Esophagus (tissue), 2 donors: Measurements from ENCODE around the gene TTPAL. TPM values are rescaled to one million over a fixed set of nuclear protein-coding genes. Genes with fewer than 3 reads are reported as not detected.
A peak's percentile ranks its signal among the peaks of the same experiment; 100 is the strongest.

ENCODE experiments used
- H3K27ac ChIP-seq, 2 donors: one replicate each; pipeline ENCODE4 v1.5.1; 2013; ENCODE audit warnings: low read depth in 2 of 2, mild to moderate bottlenecking in 2 of 2, inconsistent platforms in 1 of 2, low read length in 1 of 2, moderate library complexity in 1 of 2
- H3K27me3 ChIP-seq, 2 donors: one replicate each; pipeline ENCODE4 v1.6.1; 2013; ENCODE audit warnings: low read length in 2 of 2, control low read depth in 1 of 2, mild to moderate bottlenecking in 1 of 2; ENCODE audit not compliant: insufficient read depth in 2 of 2, control insufficient read depth in 1 of 2
- H3K36me3 ChIP-seq, 2 donors: one replicate each; pipeline ENCODE4 v1.6.1; 2013; ENCODE audit warnings: low read length in 1 of 2; ENCODE audit not compliant: control insufficient read depth in 2 of 2, insufficient read depth in 2 of 2
- H3K4me1 ChIP-seq, 2 donors: one replicate each; pipeline ENCODE4 v1.6.1; 2013; ENCODE audit warnings: low read length in 1 of 2; ENCODE audit not compliant: control insufficient read depth in 2 of 2, insufficient read depth in 2 of 2
- H3K4me3 ChIP-seq, 2 donors: one replicate each; pipeline ENCODE4 v1.5.1; 2013; ENCODE audit warnings: low read length in 2 of 2, mild to moderate bottlenecking in 2 of 2, low read depth in 1 of 2, moderate library complexity in 1 of 2
- H3K9me3 ChIP-seq, 2 donors: one replicate each; pipeline ENCODE4 v1.6.1; 2013; ENCODE audit warnings: mild to moderate bottlenecking in 2 of 2, low read depth in 1 of 2, low read length in 1 of 2, moderate library complexity in 1 of 2; ENCODE audit not compliant: control insufficient read depth in 2 of 2, insufficient read depth in 1 of 2
- WGBS, 2 donors: extraction: QIAGEN DNeasy Blood & Tissue Kit; methylation state at CpG; one replicate each; pipeline ENCODE4 v1.1.7; 2013; 5-methylcytosine and 5-hydroxymethylcytosine counted together
- polyA plus RNA-seq, 2 donors: library from polyadenylated mRNA; stranded (reverse); fragments of 200-250 nt; gene quantifications; one replicate each; pipeline ENCODE4 v1.2.3, GENCODE V29; 2013
- donor health status: healthy with polysubstance abuse.
- donor health status: Bipolar disorder and iron deficiency.

The TTPAL gene
- polyA plus RNA-seq, 2 donors: 3.1 to 5.0 TPM

GRCh38 chr20:44509762-44510161 is 34.1 kb downstream of the TTPAL start:
- H3K9me3 ChIP-seq: no peaks in the 10 kb centered on the region
- H3K4me3 ChIP-seq: no peak overlapping the region
- no peak overlapping the region for H3K27ac ChIP-seq
- 92% methylated on average over 4 of the region's 4 CpGs for WGBS, 2 donors
- peaks cover 8 to 23% of the 10 kb centered on the region in 2 donors for H3K36me3 ChIP-seq
- no peaks in the 10 kb centered on the region for H3K4me1 ChIP-seq
- no peaks in the 10 kb centered on the region for H3K27me3 ChIP-seq

- H3K4me3 ChIP-seq: no peak overlapping the region
- WGBS, 2 donors: 81 to 88% methylated on average over 10 of the region's 10 CpGs
- H3K36me3 ChIP-seq: peaks cover 8 to 12% of the 10 kb centered on the region in 2 donors
- no peak overlapping the region for H3K27ac ChIP-seq
- no peaks in the 10 kb centered on the region for H3K4me1 ChIP-seq
- no peaks in the 10 kb centered on the region for H3K27me3 ChIP-seq
- H3K9me3 ChIP-seq: no peaks in the 10 kb centered on the region
These were observed 38.2 kb downstream of the TTPAL start for GRCh38 chr20:44513871-44514270.

GRCh38 chr20:44516491-44516890 is 40.8 kb downstream of the TTPAL start:
- no peak overlapping the region for H3K27ac ChIP-seq
- H3K4me3 ChIP-seq: no peak overlapping the region
- WGBS, 2 donors: 52 to 65% methylated on average over 7 of the region's 7 CpGs
- H3K4me1 ChIP-seq: peaks cover 4 to 5% of the 10 kb centered on the region in 2 donors
- H3K27me3 ChIP-seq: no peaks in the 10 kb centered on the region
- H3K9me3 ChIP-seq: no peaks in the 10 kb centered on the region
- H3K36me3 ChIP-seq: peaks cover 5 to 8% of the 10 kb centered on the region in 2 donors

DNA sequence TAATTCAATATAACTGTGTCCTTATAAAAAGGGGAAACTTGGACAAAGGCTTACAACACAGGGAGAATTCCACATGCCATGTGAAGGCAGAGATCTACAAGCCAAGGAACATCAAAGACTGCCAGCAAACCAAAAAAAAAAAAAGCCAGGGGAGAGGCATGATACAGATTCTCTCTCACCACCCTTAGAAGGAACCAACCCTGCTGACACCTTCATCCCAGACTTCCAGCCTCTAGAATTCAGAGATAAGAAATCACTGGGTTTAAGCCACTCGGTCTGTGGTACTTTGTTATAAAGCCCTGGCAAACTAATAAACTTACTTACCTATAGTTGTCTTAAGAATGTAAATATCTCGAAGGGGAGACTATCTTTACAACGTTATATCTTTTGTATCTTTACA is 41.8 kb downstream of the TTPAL start:
- Histone ChIP-seq H3K27me3 (no peaks in the 10 kb centered on the region), H3K9me3 (no peaks in the 10 kb centered on the region), H3K27ac (no peak overlapping the region), H3K4me1 (peaks cover 4 to 5% of the 10 kb centered on the region in 2 donors), H3K4me3 (no peak overlapping the region), H3K36me3 (peaks cover 3 to 5% of the 10 kb centered on the region in 2 donors)
- 70 to 72% methylated on average over 3 of the region's 3 CpGs for WGBS, 2 donors

DNA sequence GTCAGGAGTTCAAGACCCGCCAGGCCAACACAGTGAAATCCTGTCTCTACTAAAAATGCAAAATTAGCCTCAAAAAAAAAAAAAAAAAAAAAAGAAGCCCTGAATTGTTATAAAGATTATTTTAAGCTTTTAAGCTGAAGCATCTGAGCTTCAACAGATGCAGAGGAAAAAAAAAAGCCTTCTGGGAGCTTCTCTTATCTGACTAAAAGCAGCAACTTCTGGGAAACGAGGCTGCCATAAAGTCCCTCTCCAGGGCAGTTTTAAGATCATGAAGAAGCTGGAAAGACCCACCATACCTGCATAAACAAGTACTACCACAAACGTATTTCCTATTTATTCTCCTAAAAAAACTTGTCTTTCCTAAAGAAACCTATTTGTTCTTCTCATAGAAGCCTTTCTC is 42.6 kb downstream of the TTPAL start:
- WGBS, 2 donors: 58 to 60% methylated on average over 3 of the region's 3 CpGs
- no peaks in the 10 kb centered on the region for H3K9me3 ChIP-seq
- peaks cover 4 to 5% of the 10 kb centered on the region in 2 donors for H3K4me1 ChIP-seq
- H3K4me3 ChIP-seq: no peak overlapping the region
- no peaks in the 10 kb centered on the region for H3K27me3 ChIP-seq
- H3K36me3 ChIP-seq: peaks cover 0 to 3% of the 10 kb centered on the region in 2 donors
- H3K27ac ChIP-seq: no peak overlapping the region

DNA sequence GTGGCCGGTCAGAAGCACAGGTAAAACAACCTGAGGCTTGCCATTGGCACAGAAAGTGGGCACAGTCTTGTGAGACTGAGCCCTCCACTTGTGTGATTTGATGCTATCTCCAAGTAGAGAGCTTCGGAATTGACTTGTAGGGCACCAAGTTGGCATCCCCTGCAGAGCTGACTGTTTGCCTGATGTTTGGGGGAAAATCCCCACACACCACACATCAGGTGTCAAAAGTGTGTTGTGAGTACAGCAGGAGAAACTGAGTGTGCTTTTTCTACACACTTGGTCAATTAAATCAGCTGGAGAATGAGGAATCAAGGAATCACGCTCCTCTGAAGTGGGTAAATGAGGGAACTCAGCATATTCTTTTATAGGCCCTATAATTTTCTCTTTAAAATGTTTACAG is 45.2 kb downstream of the TTPAL start:
- Histone ChIP-seq H3K36me3 (no peaks in the 10 kb centered on the region), H3K4me3 (peak overlapping the region; percentile 9 to 87), H3K27me3 (no peaks in the 10 kb centered on the region), H3K4me1 (peaks cover 4 to 5% of the 10 kb centered on the region in 2 donors), H3K9me3 (no peaks in the 10 kb centered on the region), H3K27ac (peak overlapping the region in 1 of 2 donors; percentile 60)
- WGBS, 2 donors: 38 to 40% methylated on average over 3 of the region's 3 CpGs

DNA sequence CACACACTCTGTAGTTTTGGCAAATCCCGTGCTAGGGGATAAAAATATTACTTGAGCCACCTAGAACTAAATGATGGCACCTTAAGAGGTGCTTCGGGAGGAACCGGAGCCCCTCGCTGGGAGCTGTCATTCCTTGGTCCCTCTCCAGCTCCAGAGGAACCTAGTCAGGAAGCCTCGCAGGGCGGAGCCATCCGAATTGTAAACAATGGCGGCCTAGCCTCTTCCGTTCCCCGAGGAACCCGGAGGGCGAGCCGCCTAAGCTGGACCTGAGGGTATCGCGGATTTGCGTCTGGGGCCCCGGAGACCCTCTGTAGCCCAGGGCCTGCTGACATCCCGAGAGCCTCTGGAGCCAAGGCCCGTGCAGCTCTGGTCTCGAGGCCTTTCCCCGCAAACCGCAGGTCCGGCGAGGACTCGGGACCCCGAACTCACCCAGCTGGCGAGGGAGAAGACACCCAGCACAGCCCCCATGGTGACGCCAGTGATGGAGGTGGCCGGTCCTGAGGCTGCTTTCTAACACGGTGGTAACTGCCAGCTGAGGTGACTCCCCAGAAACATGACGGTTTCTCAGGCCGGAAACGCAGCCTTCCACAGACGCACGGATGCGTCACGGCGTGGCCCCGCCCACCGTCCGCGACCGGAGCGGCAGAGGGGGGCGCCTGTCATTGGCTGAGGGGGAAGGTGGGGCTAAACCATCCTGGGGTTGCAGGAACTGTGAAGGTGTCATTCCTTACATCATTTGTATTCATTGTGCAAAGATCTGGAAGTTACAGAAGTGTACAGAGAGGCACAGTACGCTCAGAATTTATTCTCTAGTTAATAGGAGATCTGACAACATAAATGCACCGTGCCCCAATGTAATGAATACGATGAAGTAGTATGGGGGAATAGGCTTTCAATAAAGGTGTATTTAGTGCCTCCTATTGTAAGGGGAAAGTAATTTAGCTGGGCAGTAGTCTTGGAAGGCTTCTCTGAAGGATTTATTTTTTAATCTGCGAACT is 46.1 kb downstream of the TTPAL start, which contains the start of gene SERINC3:
TSS of gene SERINC3 (minus strand) at position 587 of the 998 bp plus-strand sequence. CDS start at position 468, 119 bp downstream.
- H3K4me3 ChIP-seq: peak within 1 kb of the TSS; percentile 87 to 98
- peak within 1 kb of the TSS; percentile 97 to 100 for H3K27ac ChIP-seq
- H3K4me1 ChIP-seq: peaks cover 4 to 5% of the 10 kb centered on the region in 2 donors
- 0 to 1% methylated on average over 49 of the region's 49 CpGs for WGBS, 2 donors
- no peaks in the 10 kb centered on the region for H3K27me3 ChIP-seq
- H3K9me3 ChIP-seq: no peaks in the 10 kb centered on the region
- H3K36me3 ChIP-seq: no peaks in the 10 kb centered on the region

GRCh38 chr20:44522841-44523240 is 47.2 kb downstream of the TTPAL start:
- WGBS, 2 donors: 79 to 90% methylated on average over 1 of the region's 1 CpG
- H3K4me3 ChIP-seq: no peak overlapping the region
- no peak overlapping the region for H3K27ac ChIP-seq
- peaks cover 4 to 5% of the 10 kb centered on the region in 2 donors for H3K4me1 ChIP-seq
- no peaks in the 10 kb centered on the region for H3K9me3 ChIP-seq
- H3K36me3 ChIP-seq: no peaks in the 10 kb centered on the region
- no peaks in the 10 kb centered on the region for H3K27me3 ChIP-seq

DNA sequence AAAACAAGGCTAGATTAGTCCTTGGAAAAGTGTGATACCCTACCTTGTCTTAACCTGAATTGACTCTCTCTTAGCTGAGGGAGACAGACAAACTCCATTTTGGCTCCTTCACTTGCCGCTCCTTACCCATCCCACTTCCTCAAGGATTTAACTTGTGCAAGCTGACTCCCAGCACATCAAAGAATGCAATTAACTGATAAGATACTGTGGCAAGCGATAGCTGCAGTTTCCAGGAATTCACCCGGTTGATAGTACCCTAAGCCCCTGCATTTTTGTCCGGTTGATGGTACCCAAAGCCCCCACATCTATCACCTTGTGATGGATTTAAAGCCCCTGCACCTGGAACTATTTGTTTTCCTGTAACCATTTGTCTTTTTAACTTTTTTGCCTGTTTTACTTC is 48.1 kb downstream of the TTPAL start:
- H3K4me1 ChIP-seq: peaks cover 4 to 5% of the 10 kb centered on the region in 2 donors
- no peaks in the 10 kb centered on the region for H3K27me3 ChIP-seq
- no peaks in the 10 kb centered on the region for H3K36me3 ChIP-seq
- no peak overlapping the region for H3K4me3 ChIP-seq
- no peak overlapping the region for H3K27ac ChIP-seq
- 57 to 63% methylated on average over 4 of the region's 4 CpGs for WGBS, 2 donors
- no peaks in the 10 kb centered on the region for H3K9me3 ChIP-seq
